Activated CD8-positive, alpha-beta memory T cell treated with anti-CD3 and anti-CD28 coated beads for 1 hour (primary cell): ENCODE data around the gene ARHGAP42.
"Not testable (repeated sequence)": the region's sequence is repeated elsewhere in the genome, so short reads cannot be mapped to it uniquely, and the experiment has no call there.

Source experiments
- DNase-seq, 2 donors: peaks; one replicate each; pipeline ENCODE4 v3.0.0-alpha.2; 2020; ENCODE audit warnings: low read depth in 1 of 2; ENCODE audit errors: extremely low read depth in 1 of 2

The ARHGAP42 gene

DNA sequence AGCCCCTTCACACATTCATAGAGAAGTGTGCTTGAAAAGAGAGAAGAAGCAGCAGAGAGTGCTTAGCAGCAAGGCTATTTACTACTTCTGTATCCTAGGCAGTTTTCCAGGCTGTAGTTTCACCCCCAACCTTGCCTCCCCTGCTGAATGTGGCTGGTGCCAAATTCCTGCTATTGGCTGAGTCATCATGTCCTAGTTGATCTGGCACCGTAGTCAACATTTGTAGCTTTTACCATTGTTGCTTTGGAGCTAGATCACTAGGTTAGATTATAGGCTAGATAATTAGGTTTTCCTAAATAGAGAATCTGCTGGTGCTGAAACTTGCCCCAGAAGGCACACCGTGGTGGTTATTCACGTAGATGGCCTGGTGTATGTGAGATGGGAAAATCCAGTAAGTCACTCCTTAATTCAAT, 32.7 kb downstream of the ARHGAP42 start:
- DNase-seq, result no peak

DNA sequence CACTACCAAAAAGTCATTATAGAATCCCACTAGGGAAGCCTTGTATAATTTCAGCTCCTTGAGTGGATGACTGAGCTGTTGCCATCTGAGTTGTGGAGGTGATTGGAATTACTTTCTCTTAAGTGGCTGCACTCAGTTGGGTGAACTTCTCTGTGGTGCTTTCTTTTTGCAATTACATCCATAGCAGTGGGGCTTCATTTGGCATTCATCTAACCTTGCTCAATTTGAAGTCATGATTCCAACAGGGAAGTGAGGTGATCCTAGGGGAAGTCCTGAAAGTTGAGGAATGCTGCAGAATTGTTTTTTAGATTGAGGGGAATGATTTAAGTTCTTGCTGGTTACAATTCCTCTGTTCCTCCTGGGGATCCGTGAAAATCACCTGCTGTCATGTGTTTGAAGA, 39.6 kb downstream of the ARHGAP42 start:
- DNase-seq, result no peak

- no peak for DNase-seq
These were observed 40.3 kb downstream of the ARHGAP42 start for GRCh38 chr11:100727410-100727809.

- DNase-seq, result no peak
These were observed 43.2 kb downstream of the ARHGAP42 start for GRCh38 chr11:100730266-100730665.

- DNase-seq, result no peak
These were observed 44.4 kb downstream of the ARHGAP42 start for GRCh38 chr11:100731471-100731870.

DNA sequence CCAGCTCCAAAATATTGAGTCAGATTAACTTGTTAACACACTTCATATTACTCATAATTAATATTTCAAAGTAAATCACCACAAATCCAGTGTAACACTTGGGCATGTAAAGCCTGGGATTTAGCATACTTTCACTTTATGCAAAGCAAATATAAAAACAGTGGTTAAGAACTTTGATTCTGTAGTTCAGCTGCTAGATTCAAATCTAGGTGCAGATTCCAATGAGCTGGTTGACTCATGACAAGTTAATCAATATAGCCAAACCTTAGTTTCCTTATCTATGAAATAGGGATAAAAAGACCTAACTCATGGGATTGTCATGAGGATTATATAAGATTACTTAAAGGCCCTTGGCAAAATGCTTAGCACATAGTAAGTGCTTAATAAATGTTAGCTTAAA, 45.9 kb downstream of the ARHGAP42 start:
- DNase-seq, result no peak

DNA sequence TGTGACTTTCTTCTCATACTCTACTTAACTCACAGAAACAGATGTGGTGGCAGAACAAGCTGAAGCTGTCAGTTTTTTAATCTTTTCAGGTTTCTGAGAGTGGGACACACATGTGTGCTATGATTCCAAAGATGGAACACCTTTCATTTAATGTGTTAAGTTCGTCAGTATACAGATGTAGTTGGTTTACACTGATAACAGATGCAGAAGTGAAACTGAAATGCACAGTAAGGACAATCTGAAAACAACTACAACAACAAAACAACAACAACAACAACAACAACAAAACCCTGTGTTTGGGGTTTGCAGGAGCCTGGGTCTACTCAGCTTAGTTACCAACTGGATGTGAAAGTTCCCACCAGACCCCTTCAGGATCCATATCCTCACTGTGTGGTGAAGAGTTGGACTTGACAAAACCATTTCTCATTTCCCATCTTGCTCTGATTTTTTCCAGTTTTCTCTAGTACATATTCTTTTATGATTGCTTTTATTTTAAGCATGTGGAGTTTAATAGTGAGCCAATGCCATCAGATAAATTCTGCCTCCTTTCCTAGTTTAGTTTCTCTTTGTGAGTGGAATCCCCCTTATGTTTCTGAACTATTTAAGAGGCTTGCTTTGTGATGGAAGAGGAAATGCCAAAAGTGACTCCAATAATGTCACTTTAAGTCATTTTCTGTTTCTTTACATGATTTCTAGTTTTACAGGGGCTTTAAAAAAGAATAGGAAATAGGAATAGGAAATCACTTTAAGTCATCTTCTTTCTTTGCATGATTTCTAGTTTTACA, 47.8 kb downstream of the ARHGAP42 start:
- DNase-seq, result no peak

DNA sequence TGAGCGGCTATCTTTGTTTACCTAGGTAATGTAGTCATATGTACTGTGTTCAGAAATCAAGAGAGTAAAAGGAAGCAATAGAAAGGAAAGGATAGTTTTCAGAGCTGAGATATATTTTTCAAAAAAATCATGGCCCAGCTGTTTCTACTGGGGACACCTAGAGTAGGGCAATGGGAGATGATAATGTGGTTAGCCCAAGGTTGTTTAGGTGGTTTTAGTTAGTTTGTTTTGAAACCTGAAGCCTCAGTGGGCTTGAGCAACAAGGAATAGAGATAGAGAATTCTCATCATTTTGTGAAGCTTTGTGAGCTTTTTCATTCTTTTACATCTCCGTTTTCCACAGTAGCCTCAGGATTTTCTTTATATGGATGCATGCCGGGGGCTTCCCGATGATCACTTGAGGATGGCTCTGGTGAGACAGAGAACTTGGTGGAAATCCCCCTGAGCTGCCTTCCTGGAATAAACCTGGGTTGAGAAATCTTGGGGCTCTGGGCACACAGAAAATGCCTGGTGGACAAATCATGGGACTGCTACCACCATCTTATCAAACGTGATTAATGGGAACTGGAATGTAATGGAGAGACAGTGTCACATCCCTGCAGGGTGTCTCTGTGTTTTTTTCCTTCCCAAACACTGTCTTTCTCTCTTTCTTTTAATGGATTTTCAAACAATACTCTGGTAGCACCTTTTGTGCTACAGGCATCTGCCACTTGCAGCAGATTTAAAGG, 49.0 kb downstream of the ARHGAP42 start:
- DNase-seq, result no peak

- no peak for DNase-seq
These were observed 51.7 kb downstream of the ARHGAP42 start for GRCh38 chr11:100738701-100739270.

- no peak for DNase-seq
These were observed 52.6 kb downstream of the ARHGAP42 start for GRCh38 chr11:100739666-100740065.

GRCh38 chr11:100740440-100740839, 53.4 kb downstream of the ARHGAP42 start:
- no peak for DNase-seq

DNA sequence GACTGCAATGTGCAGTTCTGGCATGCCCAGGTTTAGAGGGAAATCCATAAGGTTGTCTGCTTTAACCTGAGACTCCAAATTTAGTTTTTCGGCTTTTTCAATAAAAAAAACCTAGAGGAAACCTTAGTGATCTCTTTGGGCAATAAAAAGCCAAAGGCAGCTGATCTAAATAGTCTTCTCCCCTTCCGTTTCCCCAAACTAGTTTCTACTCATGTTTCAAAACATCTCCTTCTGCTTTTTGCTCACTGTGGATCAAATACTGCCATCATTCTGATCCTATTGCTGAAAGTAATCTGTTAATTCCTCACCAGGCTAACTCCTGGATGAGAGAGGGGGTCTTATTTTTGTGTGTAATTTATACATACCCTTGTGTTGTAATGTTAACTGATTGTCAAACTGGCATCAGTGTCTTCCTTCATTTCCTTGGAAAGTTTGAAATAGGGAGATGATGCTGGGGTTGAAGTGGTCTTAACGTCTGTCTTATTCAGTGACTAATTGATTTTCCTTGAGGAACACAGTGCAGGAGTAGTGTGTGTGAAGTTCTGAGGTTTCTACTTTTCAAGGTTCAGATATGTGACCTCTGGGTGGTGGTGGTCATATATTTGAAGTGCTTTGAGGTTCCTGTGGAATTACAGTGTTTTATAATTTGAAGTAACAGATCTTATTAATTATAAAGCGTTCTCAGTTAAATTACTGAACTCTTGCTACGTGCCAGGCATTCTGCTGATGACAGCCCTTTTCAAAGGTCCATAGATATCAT, 55.0 kb downstream of the ARHGAP42 start:
- no peak for DNase-seq

GRCh38 chr11:100746448-100746847, 59.4 kb downstream of the ARHGAP42 start:
- DNase-seq, result no peak

GRCh38 chr11:100748153-100748552, 61.1 kb downstream of the ARHGAP42 start:
- DNase-seq, result no peak

DNA sequence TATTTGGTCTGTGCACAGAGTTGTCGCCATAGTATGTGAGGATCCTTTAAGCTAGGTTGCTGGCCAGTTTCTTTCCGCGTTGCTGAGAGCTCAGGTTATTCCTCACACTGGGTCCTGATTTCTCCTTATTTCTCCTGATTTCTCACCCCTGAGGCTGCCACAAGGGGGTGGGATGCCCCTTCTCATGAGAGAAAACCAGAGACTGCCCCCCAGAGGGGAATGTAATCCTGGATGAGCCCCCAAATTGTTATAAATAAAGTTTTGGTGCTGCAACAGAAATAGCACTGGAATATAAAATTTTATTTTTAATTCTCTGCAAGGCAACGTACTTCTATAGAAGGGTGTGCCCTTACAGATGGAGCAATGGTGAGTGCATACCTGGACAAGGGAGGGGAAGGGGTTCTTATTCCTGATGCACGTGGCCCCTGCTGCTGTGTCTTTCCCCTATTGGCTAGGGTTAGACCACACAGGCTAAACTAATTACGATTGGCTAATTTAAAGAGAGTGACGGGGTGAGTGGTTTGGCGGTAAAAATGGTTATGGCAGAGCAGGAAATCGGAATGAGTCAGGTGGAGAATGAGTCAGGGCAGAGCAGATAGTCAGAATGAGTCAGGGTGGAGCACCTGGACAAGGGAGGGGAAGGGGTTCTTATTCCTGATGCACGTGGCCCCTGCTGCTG, 62.9 kb downstream of the ARHGAP42 start:
- not testable (repeated sequence) for DNase-seq

GRCh38 chr11:100750566-100750891, 63.4 kb downstream of the ARHGAP42 start:
- not testable (repeated sequence) for DNase-seq

- no peak for DNase-seq
These were observed 65.5 kb downstream of the ARHGAP42 start for GRCh38 chr11:100752371-100753171.

- no peak for DNase-seq
These were observed 66.1 kb downstream of the ARHGAP42 start for GRCh38 chr11:100753172-100753543.

DNA sequence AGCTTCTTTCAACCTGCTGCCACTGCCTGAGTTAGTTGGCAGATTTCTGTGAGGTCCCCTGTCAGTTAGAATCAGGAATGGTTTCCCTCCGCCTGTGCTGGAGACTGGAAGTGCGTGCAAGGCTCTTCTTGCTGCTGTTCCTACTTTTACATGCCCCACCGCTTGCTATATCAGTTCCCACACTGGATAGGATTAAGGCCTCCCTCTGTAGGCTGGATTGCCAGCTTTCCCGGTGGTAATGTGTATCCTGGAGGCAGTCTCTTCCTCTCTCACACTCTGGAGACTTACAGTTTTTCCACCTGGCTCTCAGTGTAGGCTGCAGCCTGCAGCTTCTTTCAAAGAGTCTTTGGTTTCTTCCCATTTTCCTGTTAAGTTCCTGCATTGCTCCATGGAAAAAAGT, 66.5 kb downstream of the ARHGAP42 start:
- DNase-seq, result no peak

- no peak for DNase-seq
These were observed 69.5 kb downstream of the ARHGAP42 start for GRCh38 chr11:100756559-100756958.
